ENCODE results near the gene KCNG4.

KCNG4 gene

GRCh38 chr16:84182680-84183571 is 56.9 kb downstream of the KCNG4 start:
- TF ChIP-seq PKNOX1 (IDR thresholded peaks at IDR 0.05) (no peak), FOXA1 (IDR thresholded peaks at IDR 0.05) (no peak), LEF1 (IDR thresholded peaks at IDR 0.05; ENCODE audit: borderline replicate concordance) (no peak), SP1 (IDR thresholded peaks at IDR 0.05) (no peak)
- CTCF ChIA-PET, result no interaction called here
- DNase-seq (ENCODE audit: extremely low spot score), result no peak
- POLR2A ChIA-PET, result no interaction called here

- POLR2A ChIA-PET, result no interaction called here
- CTCF ChIA-PET, result no interaction called here
- TF ChIP-seq ZNF384 (IDR thresholded peaks at IDR 0.05) (no peak), HDGF (IDR thresholded peaks at IDR 0.05; ENCODE audit: borderline replicate concordance) (no peak), CTBP1 (IDR thresholded peaks at IDR 0.05; ENCODE audit: borderline replicate concordance) (no peak), TARDBP (IDR thresholded peaks at IDR 0.05) (no peak), ELF4 (IDR thresholded peaks at IDR 0.05) (no peak), SP1 (IDR thresholded peaks at IDR 0.05) (no peak), L3MBTL2 (conservative IDR thresholded peaks at IDR 0.05) (no peak), FOXA1 (IDR thresholded peaks at IDR 0.05) (no peak)
- no peak for DNase-seq (ENCODE audit: extremely low spot score)
Measured at GRCh38 chr16:84182104-84182503, 57.7 kb downstream of the KCNG4 start.

GRCh38 chr16:84181144-84181915 is 58.5 kb downstream of the KCNG4 start:
- ChIA-PET CTCF (no interaction called here), POLR2A (no interaction called here)
- TF ChIP-seq L3MBTL2 (conservative IDR thresholded peaks at IDR 0.05) (no peak), HDGF (IDR thresholded peaks at IDR 0.05; ENCODE audit: borderline replicate concordance) (no peak), FOXK2 (IDR thresholded peaks at IDR 0.05) (no peak), CTBP1 (IDR thresholded peaks at IDR 0.05; ENCODE audit: borderline replicate concordance) (no peak), SP1 (IDR thresholded peaks at IDR 0.05) (no peak), LEF1 (IDR thresholded peaks at IDR 0.05; ENCODE audit: borderline replicate concordance) (no peak), BHLHE40 (IDR thresholded peaks at IDR 0.05; ENCODE audit: borderline replicate concordance) (no peak), ELF4 (IDR thresholded peaks at IDR 0.05) (no peak), SUZ12 (IDR thresholded peaks at IDR 0.05) (no peak), TARDBP (IDR thresholded peaks at IDR 0.05) (no peak)

GRCh38 chr16:84180519-84181140 is 59.2 kb downstream of the KCNG4 start:
- no peak for DNase-seq (ENCODE audit: extremely low spot score)
- CTCF ChIA-PET, result no interaction called here
- POLR2A ChIA-PET, result no interaction called here
- TF ChIP-seq SUZ12 (IDR thresholded peaks at IDR 0.05) (no peak), HDGF (IDR thresholded peaks at IDR 0.05; ENCODE audit: borderline replicate concordance) (no peak), PKNOX1 (IDR thresholded peaks at IDR 0.05) (no peak), ELF4 (IDR thresholded peaks at IDR 0.05) (no peak), NFRKB (IDR thresholded peaks at IDR 0.05) (no peak)

More at GRCh38 chr16:84181144-84181915, 58.5 kb downstream of the KCNG4 start:
- no peak for DNase-seq (ENCODE audit: extremely low spot score)

GRCh38 chr16:84179612-84180320 is 60.0 kb downstream of the KCNG4 start:
- ChIA-PET CTCF (no interaction called here), POLR2A (interaction anchor here (1.0 to 1.5 kb wide), 2 partner anchors 13 to 63 kb away, joined by 3 to 7 read pairs; partner anchors contain the start of gene MBTPS1)
- no peak for DNase-seq (ENCODE audit: extremely low spot score)

More at GRCh38 chr16:84179612-84180320, 60.0 kb downstream of the KCNG4 start:
- TF ChIP-seq ELF4 (IDR thresholded peaks at IDR 0.05) (no peak), L3MBTL2 (conservative IDR thresholded peaks at IDR 0.05) (no peak), HDGF (IDR thresholded peaks at IDR 0.05; ENCODE audit: borderline replicate concordance) (no peak), BHLHE40 (IDR thresholded peaks at IDR 0.05; ENCODE audit: borderline replicate concordance) (no peak), ARNT (IDR thresholded peaks at IDR 0.05) (no peak), CTBP1 (IDR thresholded peaks at IDR 0.05; ENCODE audit: borderline replicate concordance) (no peak), NFRKB (IDR thresholded peaks at IDR 0.05) (no peak), FOXM1 (IDR thresholded peaks at IDR 0.05; ENCODE audit: borderline replicate concordance) (no peak), PKNOX1 (IDR thresholded peaks at IDR 0.05) (no peak)

All from HEK293T (cell line).